HEK293 (cell line): ENCODE results near the gene UCK2.

ENCODE experiments used
- CTCF ChIA-PET: fragments of 350-600 bp; formaldehyde crosslinking; extraction: SDS; loops from one replicate; lab custom pipeline; 2021; ENCODE audit warnings: antibody characterized with exemption; lab: Yijun Ruan, JAX
- POLR2A ChIA-PET: fragments of 300-600 bp; formaldehyde crosslinking; extraction: SDS; loops from one replicate; lab custom pipeline; 2020; ENCODE audit warnings: antibody characterized with exemption, inconsistent platforms; lab: Yijun Ruan, JAX
- H3K27ac ChIP-seq: fragments of 200-500 bp; sonication (Bioruptor generic); 2 replicates; pipeline ENCODE4 v1.5.1; 2014; ENCODE audit warnings: low read depth, low read length, control low read depth, inconsistent platforms; ENCODE audit errors: extremely low read depth
- H3K36me3 ChIP-seq, 2 experiments: fragments of 200-500 bp in 1 of 2; sonication (Bioruptor generic) in 1 of 2; 1 replicate in 1 of 2; 2 replicates in 1 of 2; pipeline ENCODE4 v1.5.1; 2014 to 2017; ENCODE audit warnings: inconsistent platforms in 2 of 2, low read length in 2 of 2; ENCODE audit not compliant: control insufficient read depth in 2 of 2, insufficient read depth in 1 of 2
- H3K4me1 ChIP-seq: fragments of 200-500 bp; sonication (Bioruptor generic); 2 replicates; pipeline ENCODE4 v1.5.1; 2014; ENCODE audit warnings: mild to moderate bottlenecking, low read length, inconsistent platforms; ENCODE audit not compliant: control insufficient read depth, insufficient read depth
- H3K4me3 ChIP-seq: 2 replicates; pipeline ENCODE4 v1.5.1; 2011; ENCODE audit warnings: low read depth, mild to moderate bottlenecking, control low read depth, low read length, moderate library complexity
- H3K9me3 ChIP-seq: fragments of 200-500 bp; sonication (Bioruptor generic); 2 replicates; pipeline ENCODE4 v1.5.1; 2014; ENCODE audit warnings: low read depth, low read length, inconsistent platforms; ENCODE audit not compliant: control insufficient read depth, insufficient read depth
- ATF2 ChIP-seq: fragments of 450-650 bp; formaldehyde crosslinking; IDR thresholded peaks from 2 replicates; pipeline ENCODE4 v1.5.1; 2016; ENCODE audit warnings: missing biosample characterization, missing genetic modification characterization, low read depth
- GLIS1 ChIP-seq: fragments of 450-650 bp; formaldehyde crosslinking; IDR thresholded peaks from 2 replicates; pipeline ENCODE4 v1.5.1; 2016; ENCODE audit warnings: missing biosample characterization, missing genetic modification characterization
- IKZF3 ChIP-seq: fragments of 450-650 bp; IDR thresholded peaks from 2 replicates; pipeline ENCODE4 v1.5.0; 2018; ENCODE audit warnings: missing biosample characterization, mild to moderate bottlenecking, missing genetic modification characterization, moderate library complexity
- PBX3 ChIP-seq: sonication (generic); formaldehyde crosslinking; IDR thresholded peaks from 2 replicates; pipeline ENCODE4 v1.8.1; 2022; ENCODE audit warnings: mild to moderate bottlenecking, moderate library complexity, missing genetic modification reagents
- REST ChIP-seq: fragments of 450-650 bp; formaldehyde crosslinking; IDR thresholded peaks from 2 replicates; pipeline ENCODE4 v1.5.1; 2016; ENCODE audit warnings: missing biosample characterization, missing genetic modification characterization
- SP3 ChIP-seq: fragments of 450-650 bp; formaldehyde crosslinking; IDR thresholded peaks from 2 replicates; pipeline ENCODE4 v1.5.1; 2016; ENCODE audit warnings: missing biosample characterization, missing genetic modification characterization
- YY1 ChIP-seq: fragments of 450-650 bp; formaldehyde crosslinking; IDR thresholded peaks from 2 replicates; pipeline ENCODE4 v1.5.1; 2018; ENCODE audit warnings: missing biosample characterization, missing genetic modification characterization
- ZBTB17 ChIP-seq: fragments of 450-650 bp; formaldehyde crosslinking; IDR thresholded peaks from 2 replicates; pipeline ENCODE4 v1.5.1; 2016; ENCODE audit warnings: missing biosample characterization, missing genetic modification characterization
- ZFP37 ChIP-seq: fragments of 450-650 bp; formaldehyde crosslinking; IDR thresholded peaks from 2 replicates; pipeline ENCODE4 v1.5.1; 2016; ENCODE audit warnings: missing biosample characterization, missing genetic modification characterization
- ZNF169 ChIP-seq: fragments of 450-650 bp; formaldehyde crosslinking; IDR thresholded peaks from 2 replicates; pipeline ENCODE4 v1.5.1; 2016; ENCODE audit warnings: missing biosample characterization, missing genetic modification characterization
- ZNF174 ChIP-seq: fragments of 450-650 bp; formaldehyde crosslinking; IDR thresholded peaks from 2 replicates; pipeline ENCODE4 v1.5.0; 2017; ENCODE audit warnings: missing biosample characterization, mild to moderate bottlenecking, missing genetic modification characterization
- ZNF24 ChIP-seq: fragments of 450-650 bp; formaldehyde crosslinking; IDR thresholded peaks from 2 replicates; pipeline ENCODE4 v1.5.1; 2016; ENCODE audit warnings: missing biosample characterization, missing genetic modification characterization
- ZNF341 ChIP-seq: fragments of 450-650 bp; formaldehyde crosslinking; IDR thresholded peaks from 2 replicates; pipeline ENCODE4; 2016; ENCODE audit warnings: low read depth, missing biosample characterization, missing genetic modification characterization
- ZNF394 ChIP-seq: fragments of 450-650 bp; formaldehyde crosslinking; IDR thresholded peaks from 2 replicates; pipeline ENCODE4 v1.5.1; 2016; ENCODE audit warnings: missing biosample characterization, missing genetic modification characterization, mild to moderate bottlenecking, moderate library complexity, borderline replicate concordance
- ZNF561 ChIP-seq: fragments of 450-650 bp; IDR thresholded peaks from 2 replicates; pipeline ENCODE4 v1.5.1; 2018; ENCODE audit warnings: missing biosample characterization, missing genetic modification characterization, borderline replicate concordance
- ZNF585B ChIP-seq: fragments of 450-650 bp; formaldehyde crosslinking; IDR thresholded peaks from 2 replicates; pipeline ENCODE4 v1.5.1; 2016; ENCODE audit warnings: missing biosample characterization, missing genetic modification characterization
- ZNF600 ChIP-seq: fragments of 450-650 bp; formaldehyde crosslinking; IDR thresholded peaks from 2 replicates; pipeline ENCODE4 v1.5.1; 2016; ENCODE audit warnings: missing biosample characterization, missing genetic modification characterization
- ZNF660 ChIP-seq: fragments of 450-650 bp; IDR thresholded peaks from 2 replicates; pipeline ENCODE4 v1.5.1; 2018; ENCODE audit warnings: missing biosample characterization, mild to moderate bottlenecking, missing genetic modification characterization
- ZNF843 ChIP-seq: fragments of 450-650 bp; formaldehyde crosslinking; IDR thresholded peaks from 2 replicates; pipeline ENCODE4 v1.5.1; 2016; ENCODE audit warnings: missing biosample characterization, missing genetic modification characterization
- TF ChIP-seq, protein P1 (sequence below): fragments of 450-650 bp; formaldehyde crosslinking; optimal IDR thresholded peaks from 2 replicates; pipeline ENCODE3; 2016; ENCODE audit warnings: missing biosample characterization, mild to moderate bottlenecking, missing genetic modification characterization
- TF ChIP-seq, protein P2 (sequence below): fragments of 450-650 bp; formaldehyde crosslinking; IDR thresholded peaks from 2 replicates; pipeline ENCODE4 v1.5.1; 2016; ENCODE audit warnings: missing biosample characterization, missing genetic modification characterization
- TF ChIP-seq, protein P3 (sequence below): fragments of 450-650 bp; formaldehyde crosslinking; IDR thresholded peaks from 2 replicates; pipeline ENCODE4 v1.5.0; 2017; ENCODE audit warnings: missing biosample characterization, missing genetic modification characterization, borderline replicate concordance
- TF ChIP-seq, protein P4 (sequence below): fragments of 450-650 bp; formaldehyde crosslinking; IDR thresholded peaks from 2 replicates; pipeline ENCODE4 v1.5.1; 2016; ENCODE audit warnings: missing biosample characterization, missing genetic modification characterization

Gene UCK2

DNA sequence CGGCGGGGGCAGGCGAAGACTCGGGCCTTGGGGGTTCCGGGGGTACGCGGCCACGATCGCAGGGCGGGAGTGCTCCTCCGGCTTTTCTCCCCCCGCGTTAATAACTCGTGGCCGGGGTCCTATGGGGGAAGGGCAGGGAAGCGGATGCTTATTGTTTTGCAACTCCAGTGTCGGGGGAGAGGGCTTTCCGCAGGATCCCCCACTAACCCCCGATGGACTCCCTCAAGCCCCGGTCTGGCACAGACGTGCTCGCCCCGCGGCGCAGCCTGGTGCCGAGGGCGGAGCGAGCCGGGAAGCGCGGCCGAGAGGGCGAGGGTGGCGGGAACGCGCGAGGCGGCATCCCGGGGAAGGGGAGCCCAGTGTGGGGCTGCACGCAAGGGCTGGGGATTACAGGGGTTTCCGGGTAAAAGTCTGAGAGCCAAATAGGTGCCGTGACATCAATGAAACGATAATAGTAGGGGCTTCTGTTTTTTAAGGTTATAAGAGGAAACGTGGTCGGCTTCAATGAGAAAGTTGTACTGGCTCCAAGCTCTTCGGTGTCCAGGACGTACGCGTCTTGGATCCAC lies 772 bp downstream of the UCK2 start (continued):
- TF ChIP-seq PBX3 (CRISPR knock-in tag): no peak
- TF ChIP-seq ZNF341 (tag by site-specific recombination): peak; percentile 20
- TF ChIP-seq, protein P1, sequence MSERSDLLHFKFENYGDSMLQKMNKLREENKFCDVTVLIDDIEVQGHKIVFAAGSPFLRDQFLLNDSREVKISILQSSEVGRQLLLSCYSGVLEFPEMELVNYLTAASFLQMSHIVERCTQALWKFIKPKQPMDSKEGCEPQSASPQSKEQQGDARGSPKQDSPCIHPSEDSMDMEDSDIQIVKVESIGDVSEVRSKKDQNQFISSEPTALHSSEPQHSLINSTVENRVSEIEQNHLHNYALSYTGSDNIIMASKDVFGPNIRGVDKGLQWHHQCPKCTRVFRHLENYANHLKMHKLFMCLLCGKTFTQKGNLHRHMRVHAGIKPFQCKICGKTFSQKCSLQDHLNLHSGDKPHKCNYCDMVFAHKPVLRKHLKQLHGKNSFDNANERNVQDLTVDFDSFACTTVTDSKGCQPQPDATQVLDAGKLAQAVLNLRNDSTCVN (tag by site-specific recombination): peak; percentile 97

DNA sequence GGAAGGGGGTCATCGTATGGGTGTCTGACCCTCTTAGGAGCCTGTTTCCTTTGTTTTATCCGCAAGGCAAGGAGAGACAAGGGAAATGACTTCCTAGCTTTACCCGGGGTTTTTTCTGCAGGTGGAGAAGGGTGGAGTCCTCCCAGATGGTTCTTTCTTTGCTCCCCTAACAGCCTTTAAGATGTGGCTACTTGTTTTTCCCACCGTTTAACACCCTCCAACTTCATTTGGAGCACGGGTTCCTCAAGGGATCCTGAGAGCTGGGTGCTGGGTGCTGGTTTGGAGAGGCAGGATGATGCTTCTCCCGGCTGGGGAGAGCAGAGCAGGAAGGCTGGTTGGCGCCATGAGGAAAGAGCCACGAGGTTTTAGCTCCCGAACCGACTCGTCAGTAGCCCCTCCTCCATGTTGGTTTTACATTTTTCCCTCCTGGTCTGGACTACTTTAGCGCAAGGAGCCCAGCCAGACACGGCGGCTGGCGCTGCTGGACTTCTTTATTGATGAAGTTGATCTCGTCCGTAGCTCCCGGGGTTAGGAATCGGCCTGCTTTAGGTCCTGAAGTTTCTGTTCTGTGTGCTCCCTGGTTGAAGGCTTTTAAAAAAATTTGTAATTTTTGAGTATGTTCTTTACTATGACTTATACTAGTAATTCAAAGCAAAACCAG lies 1.4 kb downstream of the UCK2 start:
- Histone ChIP-seq H3K36me3 (no peaks in the 10 kb centered on the region; a peak in 1 of 3 replicates), H3K4me1 (no peaks in the 10 kb centered on the region), H3K4me3 (peak overlapping the region; percentile 86), H3K27ac (peak overlapping the region; percentile 83), H3K9me3 (no peaks in the 10 kb centered on the region)
- CTCF ChIA-PET: interaction anchor here (0.6 to 2.0 kb wide), 11 partner anchors 17 to 1368 kb away, joined by 3 to 11 read pairs (median 4); no protein-coding TSS in a partner anchor
- POLR2A ChIA-PET: interaction anchor here (0.6 to 2.4 kb wide), 14 partner anchors 8 to 1392 kb away, joined by 3 to 20 read pairs (median 3); partner anchors contain the start of genes ALDH9A1, POU2F1 and TMCO1
- TF ChIP-seq ATF2 (no peak), YY1 (tag by site-specific recombination) (peak; percentile 86), ZNF600 (tag by site-specific recombination) (peak; percentile 98), ZNF394 (tag by site-specific recombination) (no peak), REST (tag by site-specific recombination) (0 out of 2 replicates have a peak, but pooled peaks have one; percentile 17), ZNF561 (tag by site-specific recombination) (peak; percentile 49; the same call in 1 of the 2 replicates), ZNF174 (tag by site-specific recombination) (no peak), ZNF585B (tag by site-specific recombination) (peak; percentile 33; the same call in 1 of the 2 replicates), ZNF24 (tag by site-specific recombination) (0 out of 2 replicates have a peak, but pooled peaks have one; percentile 16), ZNF660 (tag by site-specific recombination) (peak; percentile 68), ZFP37 (tag by site-specific recombination) (0 out of 2 replicates have a peak, but pooled peaks have one; percentile 11), SP3 (tag by site-specific recombination) (0 out of 2 replicates have a peak, but pooled peaks have one; percentile 22), IKZF3 (tag by site-specific recombination) (peak; percentile 25; the same call in 1 of the 2 replicates), ZBTB17 (tag by site-specific recombination) (peak; percentile 82), GLIS1 (0 out of 2 replicates have a peak, but pooled peaks have one; percentile 6), ZNF169 (tag by site-specific recombination) (no peak), ZNF843 (no peak)
- TF ChIP-seq, protein P2, sequence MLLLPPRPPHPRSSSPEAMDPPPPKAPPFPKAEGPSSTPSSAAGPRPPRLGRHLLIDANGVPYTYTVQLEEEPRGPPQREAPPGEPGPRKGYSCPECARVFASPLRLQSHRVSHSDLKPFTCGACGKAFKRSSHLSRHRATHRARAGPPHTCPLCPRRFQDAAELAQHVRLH (tag by site-specific recombination): no peak
- TF ChIP-seq, protein P3, sequence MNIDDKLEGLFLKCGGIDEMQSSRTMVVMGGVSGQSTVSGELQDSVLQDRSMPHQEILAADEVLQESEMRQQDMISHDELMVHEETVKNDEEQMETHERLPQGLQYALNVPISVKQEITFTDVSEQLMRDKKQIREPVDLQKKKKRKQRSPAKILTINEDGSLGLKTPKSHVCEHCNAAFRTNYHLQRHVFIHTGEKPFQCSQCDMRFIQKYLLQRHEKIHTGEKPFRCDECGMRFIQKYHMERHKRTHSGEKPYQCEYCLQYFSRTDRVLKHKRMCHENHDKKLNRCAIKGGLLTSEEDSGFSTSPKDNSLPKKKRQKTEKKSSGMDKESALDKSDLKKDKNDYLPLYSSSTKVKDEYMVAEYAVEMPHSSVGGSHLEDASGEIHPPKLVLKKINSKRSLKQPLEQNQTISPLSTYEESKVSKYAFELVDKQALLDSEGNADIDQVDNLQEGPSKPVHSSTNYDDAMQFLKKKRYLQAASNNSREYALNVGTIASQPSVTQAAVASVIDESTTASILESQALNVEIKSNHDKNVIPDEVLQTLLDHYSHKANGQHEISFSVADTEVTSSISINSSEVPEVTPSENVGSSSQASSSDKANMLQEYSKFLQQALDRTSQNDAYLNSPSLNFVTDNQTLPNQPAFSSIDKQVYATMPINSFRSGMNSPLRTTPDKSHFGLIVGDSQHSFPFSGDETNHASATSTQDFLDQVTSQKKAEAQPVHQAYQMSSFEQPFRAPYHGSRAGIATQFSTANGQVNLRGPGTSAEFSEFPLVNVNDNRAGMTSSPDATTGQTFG (tag by site-specific recombination): no peak
- TF ChIP-seq, protein P4, sequence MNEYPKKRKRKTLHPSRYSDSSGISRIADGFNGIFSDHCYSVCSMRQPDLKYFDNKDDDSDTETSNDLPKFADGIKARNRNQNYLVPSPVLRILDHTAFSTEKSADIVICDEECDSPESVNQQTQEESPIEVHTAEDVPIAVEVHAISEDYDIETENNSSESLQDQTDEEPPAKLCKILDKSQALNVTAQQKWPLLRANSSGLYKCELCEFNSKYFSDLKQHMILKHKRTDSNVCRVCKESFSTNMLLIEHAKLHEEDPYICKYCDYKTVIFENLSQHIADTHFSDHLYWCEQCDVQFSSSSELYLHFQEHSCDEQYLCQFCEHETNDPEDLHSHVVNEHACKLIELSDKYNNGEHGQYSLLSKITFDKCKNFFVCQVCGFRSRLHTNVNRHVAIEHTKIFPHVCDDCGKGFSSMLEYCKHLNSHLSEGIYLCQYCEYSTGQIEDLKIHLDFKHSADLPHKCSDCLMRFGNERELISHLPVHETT (tag by site-specific recombination): no peak
